GM13977 (cell line): ENCODE data around the gene TBC1D19.

Experiments
- DNase-seq: peaks from one replicate; pipeline ENCODE4 v3.0.0; 2012; ENCODE audit warnings: low spot score
- in situ Hi-C: fragments of 300-500 bp; cut with MboI; formaldehyde crosslinking; loops from one replicate; pipeline ENCODE4 v1.12.0; 2022; ENCODE audit warnings: low sequenced_read_pairs, low pct_unique_long_range_greater_than_20kb, mixed read lengths, inconsistent platforms; ENCODE audit not compliant: unreplicated experiment
- TF ChIP-seq, protein P1 (sequence below): IDR thresholded peaks from 2 replicates; pipeline ENCODE4 v1.5.1; 2012; ENCODE audit warnings: mild to moderate bottlenecking, control low read depth; ENCODE audit not compliant: insufficient read depth; ENCODE audit errors: extremely low read depth, missing control alignments

TBC1D19 gene

DNA sequence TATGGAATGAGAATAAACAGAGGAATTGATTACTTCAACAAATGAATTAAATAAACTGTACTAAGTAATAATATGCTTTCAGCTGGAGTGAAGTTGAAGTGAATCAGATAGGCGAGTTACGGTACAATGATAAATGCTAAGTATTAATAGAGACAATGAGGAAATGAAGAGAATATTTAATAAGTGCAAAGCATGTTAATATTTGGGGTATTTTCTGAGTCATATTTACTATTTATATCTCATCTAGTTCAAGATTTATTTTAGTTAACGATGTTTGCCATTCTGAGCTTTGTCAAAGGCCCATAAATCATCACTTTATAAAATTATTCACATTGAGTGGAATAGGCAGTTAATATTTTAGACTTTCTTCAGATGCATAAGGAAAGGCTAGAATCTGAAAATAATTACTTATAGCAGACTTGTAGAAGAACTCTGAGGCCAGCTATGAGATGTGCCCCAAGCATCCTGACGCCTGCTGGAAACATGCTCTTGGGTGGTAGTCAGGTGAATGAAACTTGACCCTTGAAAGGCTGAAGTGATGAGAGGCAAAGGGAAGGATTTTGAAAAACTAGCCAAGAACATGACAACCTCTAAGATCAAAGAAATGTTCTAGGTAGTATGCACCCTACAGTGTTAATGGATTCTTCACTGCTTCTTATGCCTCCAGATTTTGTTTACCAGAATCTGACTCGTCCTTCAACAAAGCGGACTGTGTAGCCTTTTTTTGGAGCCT is 142.9 kb downstream of the TBC1D19 start:
- no peak for DNase-seq
- in situ Hi-C loops = no loop called here
- TF ChIP-seq, protein P1, sequence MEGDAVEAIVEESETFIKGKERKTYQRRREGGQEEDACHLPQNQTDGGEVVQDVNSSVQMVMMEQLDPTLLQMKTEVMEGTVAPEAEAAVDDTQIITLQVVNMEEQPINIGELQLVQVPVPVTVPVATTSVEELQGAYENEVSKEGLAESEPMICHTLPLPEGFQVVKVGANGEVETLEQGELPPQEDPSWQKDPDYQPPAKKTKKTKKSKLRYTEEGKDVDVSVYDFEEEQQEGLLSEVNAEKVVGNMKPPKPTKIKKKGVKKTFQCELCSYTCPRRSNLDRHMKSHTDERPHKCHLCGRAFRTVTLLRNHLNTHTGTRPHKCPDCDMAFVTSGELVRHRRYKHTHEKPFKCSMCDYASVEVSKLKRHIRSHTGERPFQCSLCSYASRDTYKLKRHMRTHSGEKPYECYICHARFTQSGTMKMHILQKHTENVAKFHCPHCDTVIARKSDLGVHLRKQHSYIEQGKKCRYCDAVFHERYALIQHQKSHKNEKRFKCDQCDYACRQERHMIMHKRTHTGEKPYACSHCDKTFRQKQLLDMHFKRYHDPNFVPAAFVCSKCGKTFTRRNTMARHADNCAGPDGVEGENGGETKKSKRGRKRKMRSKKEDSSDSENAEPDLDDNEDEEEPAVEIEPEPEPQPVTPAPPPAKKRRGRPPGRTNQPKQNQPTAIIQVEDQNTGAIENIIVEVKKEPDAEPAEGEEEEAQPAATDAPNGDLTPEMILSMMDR = no peak

DNA sequence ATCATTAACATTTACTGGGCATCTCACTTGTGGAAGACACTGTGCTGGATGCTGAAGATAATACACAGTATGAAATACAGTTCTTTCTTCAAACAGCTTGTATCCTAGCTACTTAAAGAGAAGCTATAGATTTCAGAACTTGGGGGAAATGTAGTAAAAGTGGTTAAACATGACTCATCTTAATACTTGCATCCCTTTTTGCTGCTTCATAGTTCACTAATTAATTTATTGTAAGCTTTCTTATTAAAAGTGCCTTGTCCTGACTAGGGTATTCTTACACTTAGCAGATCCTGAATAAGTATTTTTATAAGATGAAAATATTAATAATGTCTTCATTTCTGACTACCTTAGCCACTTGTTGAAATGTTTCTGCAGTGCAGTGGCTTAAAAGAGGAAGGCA is 144.0 kb downstream of the TBC1D19 start:
- in situ Hi-C loops = no loop called here
- DNase-seq = no peak
- TF ChIP-seq, protein P1 = no peak

DNA sequence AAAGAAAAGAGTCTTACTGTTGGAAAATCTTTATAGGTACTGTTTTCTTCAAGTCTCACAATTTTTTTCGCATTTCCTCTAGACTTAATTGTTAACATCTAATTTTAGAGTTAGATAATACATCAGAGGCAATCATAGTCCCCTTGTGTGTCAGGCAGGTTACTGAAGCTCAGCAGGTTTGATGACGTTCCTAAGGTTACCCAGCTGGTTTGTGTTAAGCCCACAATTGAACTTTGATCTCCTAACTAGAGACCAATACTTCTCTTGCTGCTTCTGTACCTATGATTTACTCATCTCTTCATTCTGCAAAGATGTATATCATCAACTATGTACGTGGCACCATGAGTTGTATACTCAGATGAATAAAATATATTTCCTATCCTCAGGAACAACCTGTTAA is 145.1 kb downstream of the TBC1D19 start:
- in situ Hi-C loops = no loop called here
- DNase-seq = no peak
- TF ChIP-seq, protein P1 = no peak

DNA sequence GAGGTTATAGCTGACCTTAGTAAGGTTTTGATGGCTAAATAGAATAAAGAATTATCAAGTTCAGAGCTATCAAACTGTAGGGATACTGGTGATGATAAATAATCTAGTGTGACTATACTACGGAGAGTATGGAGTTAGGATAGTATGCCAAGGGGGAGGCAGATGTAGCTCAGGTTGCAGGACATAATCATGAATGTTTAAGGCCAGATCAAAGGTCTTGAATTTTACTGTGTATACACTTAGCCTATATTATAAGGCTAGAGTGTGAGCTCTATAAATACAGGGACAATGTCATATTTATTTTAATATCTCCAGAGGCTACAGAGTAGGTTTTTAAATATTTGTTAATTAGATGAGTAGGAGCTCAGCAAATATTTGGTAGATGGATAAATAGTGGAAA is 145.7 kb downstream of the TBC1D19 start:
- no peak for DNase-seq
- in situ Hi-C loops = no loop called here
- TF ChIP-seq, protein P1 = no peak

DNA sequence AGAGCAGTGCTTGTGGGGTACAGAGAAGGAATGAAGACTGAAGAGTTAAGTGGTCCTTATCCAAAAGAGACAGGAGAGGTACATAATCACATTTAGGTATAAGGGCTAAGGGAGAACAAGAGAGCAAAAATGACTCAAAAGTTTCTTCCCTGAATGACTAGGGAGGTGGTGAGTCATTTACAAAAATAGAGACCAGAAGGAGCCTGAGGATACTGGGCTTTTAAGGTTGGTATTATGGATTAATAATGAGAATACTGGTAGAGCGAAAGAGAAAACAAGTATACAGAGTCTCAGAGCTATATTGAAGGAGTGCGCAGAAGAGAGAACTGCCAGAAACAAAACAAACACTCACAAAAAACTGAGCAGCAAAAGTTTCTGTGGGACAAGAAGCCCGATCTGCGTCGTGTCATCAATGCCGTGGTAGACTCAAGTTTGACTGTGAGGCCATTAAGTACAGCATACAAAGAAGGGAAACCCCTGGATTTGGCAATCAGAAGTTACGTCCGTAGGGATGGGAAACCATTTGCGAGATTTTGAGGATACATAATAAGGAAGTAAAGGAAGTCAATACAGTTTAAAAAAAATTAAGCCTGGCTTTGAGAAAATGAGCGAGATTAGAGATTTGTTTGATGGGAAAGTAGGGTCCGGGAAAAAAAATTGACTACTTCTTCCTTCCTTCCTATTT is 147.6 kb downstream of the TBC1D19 start:
- TF ChIP-seq, protein P1 = no peak
- in situ Hi-C loops = no loop called here
- DNase-seq = peak; percentile 44

DNA sequence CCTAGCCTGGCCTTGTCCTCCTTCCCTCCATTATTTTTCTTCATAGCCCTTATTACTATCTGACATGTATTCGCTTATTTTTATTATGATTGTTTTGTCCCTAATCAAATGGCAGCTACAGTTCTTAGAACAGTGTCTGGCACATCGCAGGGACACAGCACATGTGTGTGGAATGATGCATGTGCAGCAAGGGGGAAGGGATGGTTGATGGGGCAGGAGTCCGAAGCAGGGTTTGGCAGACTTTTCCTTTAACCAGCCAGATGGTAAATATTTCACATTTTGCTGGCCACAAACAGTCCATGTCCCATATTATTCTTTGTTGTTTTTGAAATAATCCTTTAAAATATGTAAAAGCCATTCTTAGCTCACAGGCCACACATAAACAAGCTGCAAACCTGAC is 148.5 kb downstream of the TBC1D19 start:
- in situ Hi-C loops = no loop called here
- TF ChIP-seq, protein P1 = no peak
- no peak for DNase-seq
